HEK293 (cell line): ENCODE data around the gene MMP23B.
"Not testable (repeated sequence)": the region's sequence is repeated elsewhere in the genome, so short reads cannot be mapped to it uniquely, and the experiment has no call there.

Experiments used
- KLF10 ChIP-seq: fragments of 450-650 bp; IDR thresholded peaks from 2 replicates; pipeline ENCODE4 v1.5.1; 2018; ENCODE audit warnings: missing biosample characterization, mild to moderate bottlenecking, missing genetic modification characterization
- KLF16 ChIP-seq: fragments of 450-650 bp; formaldehyde crosslinking; IDR thresholded peaks from 2 replicates; pipeline ENCODE4 v1.5.1; 2017; ENCODE audit warnings: missing biosample characterization, missing genetic modification characterization
- ZNF362 ChIP-seq: fragments of 450-650 bp; formaldehyde crosslinking; IDR thresholded peaks from 2 replicates; pipeline ENCODE4 v1.5.1; 2016; ENCODE audit warnings: missing biosample characterization, missing genetic modification characterization
- ZNF747 ChIP-seq: fragments of 450-650 bp; formaldehyde crosslinking; IDR thresholded peaks from 2 replicates; pipeline ENCODE4 v1.5.1; 2016; ENCODE audit warnings: missing biosample characterization, missing genetic modification characterization
- TF ChIP-seq, protein P1 (sequence below): fragments of 450-650 bp; formaldehyde crosslinking; IDR thresholded peaks from 2 replicates; pipeline ENCODE4 v1.5.1; 2016; ENCODE audit warnings: missing biosample characterization, missing genetic modification characterization
- TF ChIP-seq, protein P2 (sequence below): sonication (generic); formaldehyde crosslinking; IDR thresholded peaks from 2 replicates; pipeline ENCODE4 v1.8.1; 2022; ENCODE audit warnings: mild to moderate bottlenecking, moderate library complexity, missing genetic modification reagents

- TF ChIP-seq, protein P1, sequence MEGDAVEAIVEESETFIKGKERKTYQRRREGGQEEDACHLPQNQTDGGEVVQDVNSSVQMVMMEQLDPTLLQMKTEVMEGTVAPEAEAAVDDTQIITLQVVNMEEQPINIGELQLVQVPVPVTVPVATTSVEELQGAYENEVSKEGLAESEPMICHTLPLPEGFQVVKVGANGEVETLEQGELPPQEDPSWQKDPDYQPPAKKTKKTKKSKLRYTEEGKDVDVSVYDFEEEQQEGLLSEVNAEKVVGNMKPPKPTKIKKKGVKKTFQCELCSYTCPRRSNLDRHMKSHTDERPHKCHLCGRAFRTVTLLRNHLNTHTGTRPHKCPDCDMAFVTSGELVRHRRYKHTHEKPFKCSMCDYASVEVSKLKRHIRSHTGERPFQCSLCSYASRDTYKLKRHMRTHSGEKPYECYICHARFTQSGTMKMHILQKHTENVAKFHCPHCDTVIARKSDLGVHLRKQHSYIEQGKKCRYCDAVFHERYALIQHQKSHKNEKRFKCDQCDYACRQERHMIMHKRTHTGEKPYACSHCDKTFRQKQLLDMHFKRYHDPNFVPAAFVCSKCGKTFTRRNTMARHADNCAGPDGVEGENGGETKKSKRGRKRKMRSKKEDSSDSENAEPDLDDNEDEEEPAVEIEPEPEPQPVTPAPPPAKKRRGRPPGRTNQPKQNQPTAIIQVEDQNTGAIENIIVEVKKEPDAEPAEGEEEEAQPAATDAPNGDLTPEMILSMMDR: not testable (repeated sequence)
- not testable (repeated sequence) for TF ChIP-seq ZNF747; KLF10 (tag by site-specific recombination); KLF16 (tag by site-specific recombination); ZNF362 (tag by site-specific recombination)
- TF ChIP-seq, protein P2, sequence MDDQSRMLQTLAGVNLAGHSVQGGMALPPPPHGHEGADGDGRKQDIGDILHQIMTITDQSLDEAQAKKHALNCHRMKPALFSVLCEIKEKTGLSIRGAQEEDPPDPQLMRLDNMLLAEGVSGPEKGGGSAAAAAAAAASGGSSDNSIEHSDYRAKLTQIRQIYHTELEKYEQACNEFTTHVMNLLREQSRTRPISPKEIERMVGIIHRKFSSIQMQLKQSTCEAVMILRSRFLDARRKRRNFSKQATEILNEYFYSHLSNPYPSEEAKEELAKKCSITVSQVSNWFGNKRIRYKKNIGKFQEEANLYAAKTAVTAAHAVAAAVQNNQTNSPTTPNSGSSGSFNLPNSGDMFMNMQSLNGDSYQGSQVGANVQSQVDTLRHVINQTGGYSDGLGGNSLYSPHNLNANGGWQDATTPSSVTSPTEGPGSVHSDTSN (CRISPR knock-in tag): not testable (repeated sequence)
Observed at GRCh38 chr1:1662392-1662791, 30.4 kb downstream of the MMP23B start.
